CD4-positive, alpha-beta T cell treated with Interleukin-17A for 1 hour (primary cell): ENCODE measurements around the gene NRIP2.

Source experiments
- DNase-seq: peaks from one replicate; pipeline ENCODE4 v3.0.0-alpha.2; 2020

Gene NRIP2

GRCh38 chr12:2804393-2805142, 30.3 kb downstream of the NRIP2 start:
- no peak for DNase-seq

- DNase-seq: no peak
Measured at GRCh38 chr12:2803635-2804392, 31.0 kb downstream of the NRIP2 start.

GRCh38 chr12:2801044-2801783, 33.6 kb downstream of the NRIP2 start:
- DNase-seq: no peak

GRCh38 chr12:2800046-2800570, 34.7 kb downstream of the NRIP2 start:
- DNase-seq: no peak

- DNase-seq: no peak
Measured at GRCh38 chr12:2797721-2798418, 37.0 kb downstream of the NRIP2 start.

- DNase-seq: no peak
Measured at GRCh38 chr12:2796187-2796666, 38.6 kb downstream of the NRIP2 start.

- DNase-seq: peak; percentile 72
Measured at GRCh38 chr12:2795291-2796186, 39.3 kb downstream of the NRIP2 start.

GRCh38 chr12:2794736-2795289, 40.0 kb downstream of the NRIP2 start, which contains the start of gene FKBP4:
Gene FKBP4 (plus strand): TSS chr12:2794970. CDS start chr12:2795140, 170 bp downstream.
- peak; percentile 93 for DNase-seq

- DNase-seq: peak; percentile 17
Measured at GRCh38 chr12:2794191-2794735, 40.6 kb downstream of the NRIP2 start.

- no peak for DNase-seq
Measured at GRCh38 chr12:2793561-2793960, 41.3 kb downstream of the NRIP2 start.

GRCh38 chr12:2792671-2793500, 41.9 kb downstream of the NRIP2 start:
- no peak for DNase-seq

- DNase-seq: no peak
Measured at GRCh38 chr12:2791089-2791488, 43.7 kb downstream of the NRIP2 start.

- no peak for DNase-seq
Measured at GRCh38 chr12:2785017-2785416, 49.8 kb downstream of the NRIP2 start.

- DNase-seq: peak; percentile 53
Measured at GRCh38 chr12:2783936-2784600, 50.8 kb downstream of the NRIP2 start.

- no peak for DNase-seq
Measured at GRCh38 chr12:2779281-2779680, 55.6 kb downstream of the NRIP2 start.

GRCh38 chr12:2776129-2776806, 58.6 kb downstream of the NRIP2 start:
- no peak for DNase-seq

- no peak for DNase-seq
Measured at GRCh38 chr12:2775431-2775830, 59.4 kb downstream of the NRIP2 start.
